ENCODE measurements around the gene METTL9.

DNA sequence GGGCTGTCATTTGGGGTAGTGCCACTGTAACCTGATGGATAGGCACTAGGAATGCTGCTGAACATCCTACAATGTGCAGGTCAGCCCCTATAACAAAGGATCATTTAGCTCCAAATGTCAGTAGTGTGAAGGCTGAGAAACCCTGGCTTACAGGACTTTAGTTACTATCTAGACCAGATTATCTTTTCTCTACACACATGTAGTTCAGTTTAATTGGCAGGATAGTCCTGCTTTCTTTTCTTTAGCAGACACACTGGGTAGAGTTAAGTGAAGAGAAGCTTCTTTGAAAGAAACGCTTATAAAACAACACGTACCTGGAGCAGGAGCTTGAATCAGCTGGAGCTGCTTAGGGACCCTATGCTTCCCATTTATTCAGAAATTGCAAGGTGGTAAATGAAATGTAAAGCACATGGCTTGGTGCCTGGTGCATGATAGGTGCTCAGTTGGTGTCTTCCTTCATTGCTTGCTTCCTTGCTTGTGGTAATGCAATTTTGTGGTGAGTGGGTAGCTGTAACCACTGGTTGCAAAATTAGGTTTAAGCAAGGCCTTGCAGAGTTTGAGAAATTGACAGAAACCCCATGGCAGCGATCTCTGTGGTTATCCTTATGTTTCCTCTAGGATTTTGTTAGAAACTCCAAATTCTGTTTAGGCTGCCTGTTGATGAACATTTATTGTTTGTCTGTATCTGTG, 9.4 kb downstream of the METTL9 start:
- TF ChIP-seq, protein P1, sequence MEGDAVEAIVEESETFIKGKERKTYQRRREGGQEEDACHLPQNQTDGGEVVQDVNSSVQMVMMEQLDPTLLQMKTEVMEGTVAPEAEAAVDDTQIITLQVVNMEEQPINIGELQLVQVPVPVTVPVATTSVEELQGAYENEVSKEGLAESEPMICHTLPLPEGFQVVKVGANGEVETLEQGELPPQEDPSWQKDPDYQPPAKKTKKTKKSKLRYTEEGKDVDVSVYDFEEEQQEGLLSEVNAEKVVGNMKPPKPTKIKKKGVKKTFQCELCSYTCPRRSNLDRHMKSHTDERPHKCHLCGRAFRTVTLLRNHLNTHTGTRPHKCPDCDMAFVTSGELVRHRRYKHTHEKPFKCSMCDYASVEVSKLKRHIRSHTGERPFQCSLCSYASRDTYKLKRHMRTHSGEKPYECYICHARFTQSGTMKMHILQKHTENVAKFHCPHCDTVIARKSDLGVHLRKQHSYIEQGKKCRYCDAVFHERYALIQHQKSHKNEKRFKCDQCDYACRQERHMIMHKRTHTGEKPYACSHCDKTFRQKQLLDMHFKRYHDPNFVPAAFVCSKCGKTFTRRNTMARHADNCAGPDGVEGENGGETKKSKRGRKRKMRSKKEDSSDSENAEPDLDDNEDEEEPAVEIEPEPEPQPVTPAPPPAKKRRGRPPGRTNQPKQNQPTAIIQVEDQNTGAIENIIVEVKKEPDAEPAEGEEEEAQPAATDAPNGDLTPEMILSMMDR (conservative IDR thresholded peaks at IDR 0.05 in 1 of 2, IDR thresholded peaks at IDR 0.05 in 1 of 2; ENCODE audit: extremely low read depth in 1 of 2, insufficient read depth in 1 of 2, low read depth in 1 of 2, low read length in 2 of 2), result no peak
- TF ChIP-seq EZH2 (IDR thresholded peaks at IDR 0.05; ENCODE audit: borderline replicate concordance, low read length), result no peak

All from mammary epithelial cell (primary cell).